HL-60 (cell line): ENCODE measurements around the gene GIPC3.
A peak's percentile ranks its signal among the peaks of the same experiment; 100 is the strongest.

Experiments used
- DNase-seq, 2 experiments: peaks; one replicate each; pipeline ENCODE4 v3.0.0-alpha.2; 2010 to 2020; ENCODE audit warnings: low read depth in 1 of 2, low spot score in 1 of 2
- H3K27ac ChIP-seq: fragments of 250-450 bp; sonication (Bioruptor Pico); replicated peaks from 2 replicates; pipeline ENCODE4 v1.5.1; 2020; ENCODE audit warnings: mild to moderate bottlenecking, moderate library complexity
- H3K27me3 ChIP-seq: fragments of 250-450 bp; sonication (Bioruptor Pico); 2 replicates; pipeline ENCODE4 v1.5.1; 2021; ENCODE audit warnings: mild to moderate bottlenecking, moderate library complexity; ENCODE audit not compliant: insufficient read depth, poor library complexity, severe bottlenecking
- H3K4me3 ChIP-seq: replicated peaks from 2 replicates; pipeline ENCODE4 v1.5.1; 2011; ENCODE audit warnings: mild to moderate bottlenecking, control low read depth, low read length; ENCODE audit not compliant: insufficient read depth
- CTCF ChIP-seq: IDR thresholded peaks from one replicate; pipeline ENCODE4 v1.5.1; 2011; ENCODE audit warnings: low read length, control low read depth, inconsistent platforms; ENCODE audit not compliant: insufficient read depth
- GABPA ChIP-seq: IDR thresholded peaks from 2 replicates; pipeline ENCODE4 v1.6.1; 2012; ENCODE audit warnings: low read depth
- POLR2AphosphoS5 ChIP-seq: IDR thresholded peaks from 2 replicates; pipeline ENCODE4 v1.6.1; 2012; ENCODE audit warnings: low read depth
- REST ChIP-seq: IDR thresholded peaks from 2 replicates; pipeline ENCODE4 v1.6.1; 2012; ENCODE audit warnings: low read depth; ENCODE audit not compliant: insufficient replicate concordance
- SPI1 ChIP-seq: IDR thresholded peaks from 2 replicates; pipeline ENCODE4 v1.6.1; 2012; ENCODE audit warnings: low read depth, mild to moderate bottlenecking, borderline replicate concordance

GIPC3 gene

GRCh38 chr19:3608079-3608641, 22.9 kb downstream of the GIPC3 start:
- Histone ChIP-seq H3K4me3 (no peak overlapping the region), H3K27ac (no peak overlapping the region), H3K27me3 (peaks cover 11% of the 10 kb centered on the region)
- TF ChIP-seq CTCF = no peak
- 0 out of 2 replicates have a peak, but pooled peaks have one; percentile 1 for TF ChIP-seq SPI1
- DNase-seq = peak in 1 of 2 experiments; percentile 15

- DNase-seq = no peak
- H3K27ac ChIP-seq = no peak overlapping the region
- TF ChIP-seq REST = no peak
- no peak for TF ChIP-seq SPI1
- TF ChIP-seq CTCF = no peak
- TF ChIP-seq GABPA = no peak
- no peak for TF ChIP-seq POLR2AphosphoS5
Observed at GRCh38 chr19:3608750-3609322, 23.6 kb downstream of the GIPC3 start.

GRCh38 chr19:3609779-3610719, 24.8 kb downstream of the GIPC3 start:
- no peak for DNase-seq
- H3K27me3 ChIP-seq = peaks cover 11% of the 10 kb centered on the region
- TF ChIP-seq CTCF (no peak), REST (no peak), GABPA (no peak), SPI1 (no peak), POLR2AphosphoS5 (no peak)
- H3K4me3 ChIP-seq = no peak overlapping the region
- no peak overlapping the region for H3K27ac ChIP-seq

More at GRCh38 chr19:3608750-3609322, 23.6 kb downstream of the GIPC3 start:
- no peak overlapping the region for H3K4me3 ChIP-seq
- peaks cover 11% of the 10 kb centered on the region for H3K27me3 ChIP-seq
